Mesenchymal stem cell (in vitro differentiated cells and primary cell): ENCODE results near the gene ZYX.
A peak's percentile ranks its signal among the peaks of the same experiment; 100 is the strongest.

Experiments
- DNase-seq: peaks from one replicate; pipeline ENCODE4 v3.0.0-alpha.2; 2013
- H2AFZ ChIP-seq: one replicate; pipeline ENCODE4 v1.6.1; 2013; ENCODE audit warnings: low read depth, mild to moderate bottlenecking, control low read depth, inconsistent platforms, low read length, moderate library complexity
- H2AK5ac ChIP-seq: 2 replicates; pipeline ENCODE4 v1.6.1; 2013; ENCODE audit warnings: low read length, moderate library complexity, mild to moderate bottlenecking, inconsistent platforms; ENCODE audit not compliant: severe bottlenecking
- H2BK120ac ChIP-seq: one replicate; pipeline ENCODE4 v1.6.1; 2013; ENCODE audit warnings: low read depth, mild to moderate bottlenecking, inconsistent platforms, low read length, moderate library complexity
- H2BK12ac ChIP-seq, 2 experiments: one replicate each; pipeline ENCODE4 v1.6.1; 2013; ENCODE audit warnings: inconsistent platforms in 2 of 2, low read length in 2 of 2, mild to moderate bottlenecking in 2 of 2, moderate library complexity in 2 of 2, control low read depth in 1 of 2
- H2BK15ac ChIP-seq: one replicate; pipeline ENCODE4 v1.6.1; 2013; ENCODE audit warnings: mild to moderate bottlenecking, low read depth, inconsistent platforms; ENCODE audit not compliant: poor library complexity, severe bottlenecking
- H2BK5ac ChIP-seq: 2 replicates; pipeline ENCODE4 v1.6.1; 2013; ENCODE audit warnings: low read depth, mild to moderate bottlenecking, low read length, control low read depth, inconsistent platforms; ENCODE audit not compliant: poor library complexity, severe bottlenecking
- H3K14ac ChIP-seq, 2 experiments: one replicate each; pipeline ENCODE4 v1.6.1; 2013; ENCODE audit warnings: inconsistent platforms in 2 of 2, low read length in 2 of 2, control low read depth in 1 of 2, mild to moderate bottlenecking in 1 of 2, moderate library complexity in 1 of 2
- H3K18ac ChIP-seq, 2 experiments: one replicate each; pipeline ENCODE4 v1.6.1; 2013; ENCODE audit warnings: inconsistent platforms in 2 of 2, low read length in 2 of 2, control low read depth in 1 of 2, low read depth in 1 of 2, mild to moderate bottlenecking in 1 of 2
- H3K23ac ChIP-seq, 2 experiments: one replicate each; pipeline ENCODE4 v1.6.1; 2013; ENCODE audit warnings: inconsistent platforms in 2 of 2, low read length in 2 of 2, mild to moderate bottlenecking in 2 of 2, moderate library complexity in 2 of 2, control low read depth in 1 of 2
- H3K27ac ChIP-seq: 2 replicates; pipeline ENCODE4 v1.5.1; 2013; ENCODE audit warnings: mild to moderate bottlenecking, moderate library complexity, low read length, control low read depth, inconsistent platforms; ENCODE audit not compliant: poor library complexity, severe bottlenecking
- H3K27me3 ChIP-seq, 2 experiments: 2 replicates each; pipeline versions ENCODE4 v1.6.1 to v1.7.0; 2013; ENCODE audit warnings: low read length in 2 of 2, mild to moderate bottlenecking in 2 of 2, moderate library complexity in 2 of 2, control low read depth in 1 of 2, inconsistent platforms in 1 of 2; ENCODE audit not compliant: control insufficient read depth in 1 of 2, insufficient read depth in 1 of 2
- H3K36me3 ChIP-seq, 2 experiments: 2 replicates each; pipeline versions ENCODE4 v1.6.1 to v1.7.0; 2013; ENCODE audit warnings: low read length in 2 of 2, control low read depth in 1 of 2, inconsistent platforms in 1 of 2, low read depth in 1 of 2, mild to moderate bottlenecking in 1 of 2; ENCODE audit not compliant: insufficient read depth in 2 of 2, control insufficient read depth in 1 of 2
- H3K4ac ChIP-seq, 2 experiments: one replicate each; pipeline ENCODE4 v1.6.1; 2013; ENCODE audit warnings: inconsistent platforms in 2 of 2, low read length in 2 of 2, mild to moderate bottlenecking in 2 of 2, moderate library complexity in 2 of 2, control low read depth in 1 of 2, low read depth in 1 of 2
- H3K4me1 ChIP-seq: 2 replicates; pipeline ENCODE4 v1.6.1; 2013; ENCODE audit warnings: low read depth, low read length, control low read depth; ENCODE audit not compliant: control insufficient read depth, insufficient read depth
- H3K4me2 ChIP-seq: 2 replicates; pipeline ENCODE4 v1.6.1; 2013; ENCODE audit warnings: low read length, mild to moderate bottlenecking, inconsistent platforms; ENCODE audit not compliant: poor library complexity, severe bottlenecking
- H3K4me3 ChIP-seq, 2 experiments: 2 replicates each; pipeline versions ENCODE4 v1.5.1 to v1.7.0; 2013; ENCODE audit warnings: low read length in 2 of 2, mild to moderate bottlenecking in 2 of 2, control low read depth in 1 of 2, low read depth in 1 of 2; ENCODE audit not compliant: insufficient read depth in 1 of 2
- H3K79me1 ChIP-seq: replicated peaks from 2 replicates; pipeline ENCODE4 v1.6.1; 2013; ENCODE audit warnings: mild to moderate bottlenecking, control low read depth, low read length, inconsistent platforms; ENCODE audit not compliant: poor library complexity, severe bottlenecking
- H3K9ac ChIP-seq: 2 replicates; pipeline ENCODE4 v1.7.0; 2013; ENCODE audit warnings: mild to moderate bottlenecking, low read length, moderate library complexity
- H3K9me3 ChIP-seq: 2 replicates; pipeline ENCODE4 v1.7.0; 2013; ENCODE audit warnings: mild to moderate bottlenecking, low read length; ENCODE audit not compliant: control insufficient read depth
- H4K8ac ChIP-seq: one replicate; pipeline ENCODE4 v1.6.1; 2013; ENCODE audit warnings: inconsistent platforms, mild to moderate bottlenecking, low read length, moderate library complexity
- H4K91ac ChIP-seq: one replicate; pipeline ENCODE4 v1.6.1; 2013; ENCODE audit warnings: mild to moderate bottlenecking, low read length, inconsistent platforms
- WGBS: methylation state at CpG from one replicate; pipeline ENCODE4 v1.1.7; 2013; ENCODE audit warnings: mixed read lengths; 5-methylcytosine and 5-hydroxymethylcytosine counted together

Gene ZYX

GRCh38 chr7:143433759-143434158 lies 52.6 kb downstream of the ZYX start:
- Histone ChIP-seq H4K8ac (no peak overlapping the region), H3K18ac (no peak overlapping the region), H3K14ac (no peak overlapping the region), H3K23ac (no peak overlapping the region), H3K27ac (no peak overlapping the region), H3K9ac (no peak overlapping the region), H2AFZ (no peak overlapping the region), H3K9me3 (no peaks in the 10 kb centered on the region), H2BK5ac (no peak overlapping the region), H3K4me2 (no peak overlapping the region), H3K4me3 (no peak overlapping the region), H3K79me1 (no peaks in the 10 kb centered on the region), H3K4ac (no peak overlapping the region), H2BK120ac (no peak overlapping the region), H3K4me1 (no peaks in the 10 kb centered on the region), H3K36me3 (no peaks in the 10 kb centered on the region), H2BK15ac (no peak overlapping the region), H2BK12ac (no peak overlapping the region), H2AK5ac (no peak overlapping the region), H3K27me3 (no peaks in the 10 kb centered on the region), H4K91ac (no peak overlapping the region)
- no peak for DNase-seq
- WGBS = 100% methylated on average over 2 of the region's 4 CpGs

GRCh38 chr7:143434660-143435059 lies 53.5 kb downstream of the ZYX start:
- Histone ChIP-seq H2AK5ac (no peak overlapping the region), H2AFZ (no peak overlapping the region), H3K27ac (no peak overlapping the region), H4K8ac (no peak overlapping the region), H3K79me1 (no peaks in the 10 kb centered on the region), H3K4ac (no peak overlapping the region), H3K9me3 (no peaks in the 10 kb centered on the region), H2BK12ac (no peak overlapping the region), H3K4me1 (no peaks in the 10 kb centered on the region), H2BK120ac (no peak overlapping the region), H3K9ac (peak overlapping the region; percentile 17), H2BK15ac (no peak overlapping the region), H3K18ac (no peak overlapping the region), H3K4me3 (no peak overlapping the region), H3K27me3 (no peaks in the 10 kb centered on the region), H3K4me2 (no peak overlapping the region), H3K14ac (no peak overlapping the region), H2BK5ac (no peak overlapping the region), H3K23ac (no peak overlapping the region), H3K36me3 (no peaks in the 10 kb centered on the region), H4K91ac (no peak overlapping the region)
- whole genome bisulfite sequencing = 90% methylated on average over 9 of the region's 9 CpGs
- no peak for DNase-seq

- Histone ChIP-seq H3K23ac (no peak overlapping the region), H3K27ac (no peak overlapping the region), H3K79me1 (no peaks in the 10 kb centered on the region), H2BK12ac (no peak overlapping the region), H4K91ac (no peak overlapping the region), H4K8ac (no peak overlapping the region), H3K18ac (no peak overlapping the region), H3K4ac (no peak overlapping the region), H3K14ac (no peak overlapping the region), H2AFZ (no peak overlapping the region), H3K4me2 (no peak overlapping the region), H3K36me3 (no peaks in the 10 kb centered on the region), H2BK5ac (no peak overlapping the region), H2BK120ac (no peak overlapping the region), H3K27me3 (no peaks in the 10 kb centered on the region), H3K9ac (peak overlapping the region; percentile 17), H2AK5ac (no peak overlapping the region), H2BK15ac (no peak overlapping the region), H3K4me3 (no peak overlapping the region), H3K9me3 (no peaks in the 10 kb centered on the region), H3K4me1 (no peaks in the 10 kb centered on the region)
- no peak for DNase-seq
- 69% methylated on average over 1 of the region's 2 CpGs for WGBS
Observed at GRCh38 chr7:143435266-143435665, 54.1 kb downstream of the ZYX start.

GRCh38 chr7:143436325-143436946 lies 55.3 kb downstream of the ZYX start:
- WGBS = 77% methylated on average over 3 of the region's 3 CpGs
- H3K14ac ChIP-seq = no peak overlapping the region
- no peak for DNase-seq
- no peaks in the 10 kb centered on the region for H3K27me3 ChIP-seq
- H3K23ac ChIP-seq = no peak overlapping the region
- H4K8ac ChIP-seq = no peak overlapping the region
- H2BK120ac ChIP-seq = no peak overlapping the region
- no peaks in the 10 kb centered on the region for H3K9me3 ChIP-seq
- no peak overlapping the region for H2AK5ac ChIP-seq
- H3K4me3 ChIP-seq = no peak overlapping the region
- no peak overlapping the region for H2AFZ ChIP-seq
- H4K91ac ChIP-seq = no peak overlapping the region
- H3K9ac ChIP-seq = no peak overlapping the region
- H3K4me2 ChIP-seq = no peak overlapping the region
- no peak overlapping the region for H3K27ac ChIP-seq
- no peak overlapping the region for H3K18ac ChIP-seq
- H2BK12ac ChIP-seq = no peak overlapping the region
- H3K4me1 ChIP-seq = no peaks in the 10 kb centered on the region
- no peaks in the 10 kb centered on the region for H3K36me3 ChIP-seq
- no peak overlapping the region for H2BK5ac ChIP-seq
- no peaks in the 10 kb centered on the region for H3K79me1 ChIP-seq
- no peak overlapping the region for H3K4ac ChIP-seq
- H2BK15ac ChIP-seq = no peak overlapping the region
